HepG2 (cell line): Measurements from ENCODE around the gene DTX4. TPM values are rescaled to one million over a fixed set of nuclear protein-coding genes. Genes with fewer than 3 reads are reported as not detected.
A peak's percentile ranks its signal among the peaks of the same experiment; 100 is the strongest.

Experiments used
- ARID2 ChIP-seq: sonication (generic); formaldehyde crosslinking; IDR thresholded peaks from 2 replicates; pipeline ENCODE4 v1.8.1; 2022; ENCODE audit warnings: mild to moderate bottlenecking, missing genetic modification reagents, borderline replicate concordance
- ATF1 ChIP-seq: IDR thresholded peaks from 2 replicates; pipeline ENCODE4 v1.6.1; 2016; ENCODE audit warnings: mild to moderate bottlenecking, control low read depth
- CCAR2 ChIP-seq: fragments of 200-400 bp; formaldehyde crosslinking; optimal IDR thresholded peaks from 2 replicates; pipeline ENCODE3; 2018; ENCODE audit warnings: low read depth, mild to moderate bottlenecking, low read length, moderate library complexity
- MBD4 ChIP-seq: IDR thresholded peaks from 2 replicates; pipeline ENCODE4 v1.6.1; 2012; ENCODE audit warnings: low read length, inconsistent platforms, borderline replicate concordance
- NFYB ChIP-seq: sonication (generic); formaldehyde crosslinking; IDR thresholded peaks from 2 replicates; pipeline ENCODE4 v1.4.0; 2020; ENCODE audit warnings: missing genetic modification reagents
- NR2C2 ChIP-seq: sonication (generic); formaldehyde crosslinking; IDR thresholded peaks from 2 replicates; pipeline ENCODE4 v1.4.0; 2020; ENCODE audit warnings: missing genetic modification reagents, mild to moderate bottlenecking, moderate library complexity, borderline replicate concordance
- RFXAP ChIP-seq: sonication (generic); formaldehyde crosslinking; IDR thresholded peaks from 2 replicates; pipeline ENCODE4 v1.4.0; 2020; ENCODE audit warnings: missing genetic modification reagents, borderline replicate concordance
- SP5 ChIP-seq: IDR thresholded peaks from 2 replicates; pipeline ENCODE4 v1.6.1; 2016; ENCODE audit warnings: low read depth, borderline replicate concordance
- ZEB1 ChIP-seq: IDR thresholded peaks from 2 replicates; pipeline ENCODE4 v1.6.1; 2012; ENCODE audit warnings: mild to moderate bottlenecking, low read depth, inconsistent platforms; ENCODE audit not compliant: insufficient replicate concordance
- ZMYM3 ChIP-seq: sonication (generic); formaldehyde crosslinking; IDR thresholded peaks from 2 replicates; pipeline ENCODE4 v1.5.1; 2020; ENCODE audit warnings: mild to moderate bottlenecking, missing genetic modification reagents
- ZNF331 ChIP-seq: sonication (generic); formaldehyde crosslinking; IDR thresholded peaks from 2 replicates; pipeline ENCODE4 v1.4.0; 2020; ENCODE audit warnings: missing genetic modification reagents
- ZNF337 ChIP-seq: sonication (generic); formaldehyde crosslinking; IDR thresholded peaks from 2 replicates; pipeline ENCODE4 v1.5.1; 2020; ENCODE audit warnings: missing genetic modification reagents, low read depth, mild to moderate bottlenecking, borderline replicate concordance
- ZNF7 ChIP-seq: IDR thresholded peaks from 2 replicates; pipeline ENCODE4 v1.6.1; 2016; ENCODE audit warnings: missing biosample characterization, missing genetic modification reagents
- polyA plus RNA-seq, 8 experiments: library from polyadenylated mRNA; depleted of rRNA in 3 of 8; stranded (reverse) in 7 of 8; unstranded in 1 of 8; fragments of >200 nt; fragmentation: Illumina TruSeq in 4 of 8; extraction: Trizol in 4 of 8; gene quantifications; 2 replicates each; pipeline versions ENCODE4 v1.2.1 to v1.2.3, GENCODE V29; 2011 to 2016; ENCODE audit warnings: low read depth in 4 of 8, missing spikeins in 1 of 8, mixed read lengths in 1 of 8; ENCODE audit not compliant: insufficient read depth in 1 of 8
- total RNA-seq, 5 experiments: library from RNA; depleted of rRNA; stranded (reverse); fragments of >200 nt; fragmentation: Illumina TruSeq; extraction: Trizol; gene quantifications; 2 replicates each; pipeline ENCODE4 v1.2.3, GENCODE V29; 2016; ENCODE audit warnings: low read depth in 1 of 5
- TF ChIP-seq, protein P1 (sequence below): sonication (generic); formaldehyde crosslinking; IDR thresholded peaks from 2 replicates; pipeline ENCODE4 v1.9.0; 2021; ENCODE audit warnings: missing genetic modification reagents, borderline replicate concordance
- TF ChIP-seq, protein P2 (sequence below): sonication (generic); formaldehyde crosslinking; IDR thresholded peaks from 2 replicates; pipeline ENCODE4 v1.4.0; 2020; ENCODE audit warnings: missing genetic modification reagents, mild to moderate bottlenecking, borderline replicate concordance
- TF ChIP-seq, protein P3 (sequence below): sonication (generic); IDR thresholded peaks from 2 replicates; pipeline ENCODE4 v1.6.1; 2016; ENCODE audit warnings: low read depth, borderline replicate concordance
- TF ChIP-seq, protein P4 (sequence below): sonication (generic); formaldehyde crosslinking; IDR thresholded peaks from 2 replicates; pipeline ENCODE4 v1.5.0; 2020; ENCODE audit warnings: missing genetic modification reagents
- TF ChIP-seq, protein P5 (sequence below): sonication (generic); formaldehyde crosslinking; IDR thresholded peaks from 2 replicates; pipeline ENCODE4 v1.4.0; 2020; ENCODE audit warnings: low read depth, mild to moderate bottlenecking, missing genetic modification reagents
- TF ChIP-seq, protein P6 (sequence below): sonication (generic); formaldehyde crosslinking; IDR thresholded peaks from 2 replicates; pipeline ENCODE4 v1.4.0; 2020; ENCODE audit warnings: missing genetic modification reagents

DTX4 gene
- total and polyA plus RNA-seq, 2 of the 13 experiments (the other 11 are each of a cell fraction or from before 2014, with no cell fraction given), result 0.67 to 5.6 TPM

DNA sequence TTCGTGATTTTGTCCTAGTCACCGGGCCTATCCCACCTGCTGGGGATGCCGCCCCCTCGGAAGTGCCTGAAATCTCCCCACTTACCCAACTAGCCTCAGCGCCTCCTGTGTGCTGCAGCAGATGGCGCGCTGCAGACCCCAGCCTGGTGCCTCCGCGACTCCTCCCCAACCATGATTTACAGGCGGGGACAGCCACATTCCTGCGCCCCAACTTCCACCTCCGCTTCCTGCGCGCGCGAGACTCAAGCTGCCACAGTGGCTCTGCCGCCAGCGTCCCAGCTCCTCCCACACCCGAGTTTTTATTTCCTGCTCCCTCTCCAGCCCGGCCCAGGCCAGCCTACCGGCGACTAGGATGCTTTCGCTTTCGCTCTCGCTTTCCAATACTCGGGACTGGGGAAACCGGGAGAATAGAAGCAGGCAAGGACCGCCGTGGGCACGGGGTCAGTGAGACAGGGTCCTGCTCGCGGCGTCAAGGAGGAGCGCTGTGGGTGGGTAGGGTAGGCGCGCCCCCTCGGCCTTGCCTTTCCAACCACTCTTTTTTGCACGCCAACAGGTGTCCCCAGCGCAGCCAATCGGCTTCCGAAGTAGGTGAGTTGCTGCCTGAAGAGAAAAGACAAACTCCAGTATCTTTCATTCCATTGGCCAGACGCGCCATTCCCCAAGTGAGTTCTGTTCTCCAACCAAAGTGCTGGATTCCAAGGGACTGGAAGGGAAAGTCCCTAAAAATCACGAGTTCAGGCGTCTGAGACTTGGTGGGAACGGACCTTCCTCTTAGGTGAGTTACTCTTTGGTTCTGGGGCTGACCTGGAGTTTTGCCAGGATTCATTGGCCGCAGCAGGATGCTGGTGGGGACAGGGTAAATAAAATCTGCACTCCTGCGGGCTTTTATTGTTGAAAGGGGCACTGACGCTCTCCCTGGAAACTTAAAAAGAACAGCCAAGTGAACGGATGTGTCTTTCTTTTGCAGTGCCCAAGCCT lies 29.1 kb upstream of the DTX4 start, which contains the start of gene FAM111A (continued):
- TF ChIP-seq, protein P1, sequence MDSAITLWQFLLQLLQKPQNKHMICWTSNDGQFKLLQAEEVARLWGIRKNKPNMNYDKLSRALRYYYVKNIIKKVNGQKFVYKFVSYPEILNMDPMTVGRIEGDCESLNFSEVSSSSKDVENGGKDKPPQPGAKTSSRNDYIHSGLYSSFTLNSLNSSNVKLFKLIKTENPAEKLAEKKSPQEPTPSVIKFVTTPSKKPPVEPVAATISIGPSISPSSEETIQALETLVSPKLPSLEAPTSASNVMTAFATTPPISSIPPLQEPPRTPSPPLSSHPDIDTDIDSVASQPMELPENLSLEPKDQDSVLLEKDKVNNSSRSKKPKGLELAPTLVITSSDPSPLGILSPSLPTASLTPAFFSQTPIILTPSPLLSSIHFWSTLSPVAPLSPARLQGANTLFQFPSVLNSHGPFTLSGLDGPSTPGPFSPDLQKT, result no peak
- TF ChIP-seq, protein P2, sequence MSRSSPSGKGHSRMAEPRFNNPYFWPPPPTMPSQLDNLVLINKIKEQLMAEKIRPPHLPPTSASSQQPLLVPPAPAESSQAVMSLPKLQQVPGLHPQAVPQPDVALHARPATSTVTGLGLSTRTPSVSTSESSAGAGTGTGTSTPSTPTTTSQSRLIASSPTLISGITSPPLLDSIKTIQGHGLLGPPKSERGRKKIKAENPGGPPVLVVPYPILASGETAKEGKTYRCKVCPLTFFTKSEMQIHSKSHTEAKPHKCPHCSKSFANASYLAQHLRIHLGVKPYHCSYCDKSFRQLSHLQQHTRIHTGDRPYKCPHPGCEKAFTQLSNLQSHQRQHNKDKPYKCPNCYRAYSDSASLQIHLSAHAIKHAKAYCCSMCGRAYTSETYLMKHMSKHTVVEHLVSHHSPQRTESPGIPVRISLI (CRISPR knock-in tag), result peak; percentile 24; the same call in 1 of the 2 replicates
- TF ChIP-seq MBD4 (no peak), ZMYM3 (CRISPR knock-in tag) (0 out of 2 replicates have a peak, but pooled peaks have one; percentile 24), RFXAP (CRISPR knock-in tag) (peak; percentile 99), ZNF7 (CRISPR knock-in tag) (no peak), ATF1 (CRISPR knock-in tag) (no peak), SP5 (CRISPR knock-in tag) (peak; percentile 28; the same call in 1 of the 2 replicates), CCAR2 (no peak), NFYB (CRISPR knock-in tag) (peak; percentile 81), ARID2 (CRISPR knock-in tag) (0 out of 2 replicates have a peak, but pooled peaks have one; percentile 63), ZNF337 (CRISPR knock-in tag) (no peak), ZNF331 (CRISPR knock-in tag) (peak; percentile 10; the same call in 1 of the 2 replicates), ZEB1 (peak; percentile 92), NR2C2 (CRISPR knock-in tag) (peak; percentile 57; the same call in 1 of the 2 replicates)
- TF ChIP-seq, protein P3, sequence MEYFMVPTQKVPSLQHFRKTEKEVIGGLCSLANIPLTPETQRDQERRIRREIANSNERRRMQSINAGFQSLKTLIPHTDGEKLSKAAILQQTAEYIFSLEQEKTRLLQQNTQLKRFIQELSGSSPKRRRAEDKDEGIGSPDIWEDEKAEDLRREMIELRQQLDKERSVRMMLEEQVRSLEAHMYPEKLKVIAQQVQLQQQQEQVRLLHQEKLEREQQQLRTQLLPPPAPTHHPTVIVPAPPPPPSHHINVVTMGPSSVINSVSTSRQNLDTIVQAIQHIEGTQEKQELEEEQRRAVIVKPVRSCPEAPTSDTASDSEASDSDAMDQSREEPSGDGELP, result no peak; the same call in 1 of the 2 replicates
- TF ChIP-seq, protein P4, sequence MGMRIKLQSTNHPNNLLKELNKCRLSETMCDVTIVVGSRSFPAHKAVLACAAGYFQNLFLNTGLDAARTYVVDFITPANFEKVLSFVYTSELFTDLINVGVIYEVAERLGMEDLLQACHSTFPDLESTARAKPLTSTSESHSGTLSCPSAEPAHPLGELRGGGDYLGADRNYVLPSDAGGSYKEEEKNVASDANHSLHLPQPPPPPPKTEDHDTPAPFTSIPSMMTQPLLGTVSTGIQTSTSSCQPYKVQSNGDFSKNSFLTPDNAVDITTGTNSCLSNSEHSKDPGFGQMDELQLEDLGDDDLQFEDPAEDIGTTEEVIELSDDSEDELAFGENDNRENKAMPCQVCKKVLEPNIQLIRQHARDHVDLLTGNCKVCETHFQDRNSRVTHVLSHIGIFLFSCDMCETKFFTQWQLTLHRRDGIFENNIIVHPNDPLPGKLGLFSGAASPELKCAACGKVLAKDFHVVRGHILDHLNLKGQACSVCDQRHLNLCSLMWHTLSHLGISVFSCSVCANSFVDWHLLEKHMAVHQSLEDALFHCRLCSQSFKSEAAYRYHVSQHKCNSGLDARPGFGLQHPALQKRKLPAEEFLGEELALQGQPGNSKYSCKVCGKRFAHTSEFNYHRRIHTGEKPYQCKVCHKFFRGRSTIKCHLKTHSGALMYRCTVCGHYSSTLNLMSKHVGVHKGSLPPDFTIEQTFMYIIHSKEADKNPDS (CRISPR knock-in tag), result no peak
- TF ChIP-seq, protein P5, sequence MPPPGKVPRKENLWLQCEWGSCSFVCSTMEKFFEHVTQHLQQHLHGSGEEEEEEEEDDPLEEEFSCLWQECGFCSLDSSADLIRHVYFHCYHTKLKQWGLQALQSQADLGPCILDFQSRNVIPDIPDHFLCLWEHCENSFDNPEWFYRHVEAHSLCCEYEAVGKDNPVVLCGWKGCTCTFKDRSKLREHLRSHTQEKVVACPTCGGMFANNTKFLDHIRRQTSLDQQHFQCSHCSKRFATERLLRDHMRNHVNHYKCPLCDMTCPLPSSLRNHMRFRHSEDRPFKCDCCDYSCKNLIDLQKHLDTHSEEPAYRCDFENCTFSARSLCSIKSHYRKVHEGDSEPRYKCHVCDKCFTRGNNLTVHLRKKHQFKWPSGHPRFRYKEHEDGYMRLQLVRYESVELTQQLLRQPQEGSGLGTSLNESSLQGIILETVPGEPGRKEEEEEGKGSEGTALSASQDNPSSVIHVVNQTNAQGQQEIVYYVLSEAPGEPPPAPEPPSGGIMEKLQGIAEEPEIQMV (CRISPR knock-in tag), result no peak
- TF ChIP-seq, protein P6, sequence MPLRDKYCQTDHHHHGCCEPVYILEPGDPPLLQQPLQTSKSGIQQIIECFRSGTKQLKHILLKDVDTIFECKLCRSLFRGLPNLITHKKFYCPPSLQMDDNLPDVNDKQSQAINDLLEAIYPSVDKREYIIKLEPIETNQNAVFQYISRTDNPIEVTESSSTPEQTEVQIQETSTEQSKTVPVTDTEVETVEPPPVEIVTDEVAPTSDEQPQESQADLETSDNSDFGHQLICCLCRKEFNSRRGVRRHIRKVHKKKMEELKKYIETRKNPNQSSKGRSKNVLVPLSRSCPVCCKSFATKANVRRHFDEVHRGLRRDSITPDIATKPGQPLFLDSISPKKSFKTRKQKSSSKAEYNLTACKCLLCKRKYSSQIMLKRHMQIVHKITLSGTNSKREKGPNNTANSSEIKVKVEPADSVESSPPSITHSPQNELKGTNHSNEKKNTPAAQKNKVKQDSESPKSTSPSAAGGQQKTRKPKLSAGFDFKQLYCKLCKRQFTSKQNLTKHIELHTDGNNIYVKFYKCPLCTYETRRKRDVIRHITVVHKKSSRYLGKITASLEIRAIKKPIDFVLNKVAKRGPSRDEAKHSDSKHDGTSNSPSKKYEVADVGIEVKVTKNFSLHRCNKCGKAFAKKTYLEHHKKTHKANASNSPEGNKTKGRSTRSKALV (CRISPR knock-in tag), result peak; percentile 76
